ENCODE data around the gene KCNK4.

The KCNK4 gene

GRCh38 chr11:64298966-64299846 is 8.1 kb downstream of the KCNK4 start:
- peak overlapping the region; percentile 38 for H3K9ac ChIP-seq (ENCODE audit: low read depth, low read length)
- H3K4me3 ChIP-seq (ENCODE audit: low read length): peak overlapping the region; percentile 59
- H3K27me3 ChIP-seq (ENCODE audit: control insufficient read depth, insufficient read depth, low read length): peaks cover 63% of the 10 kb centered on the region

GRCh38 chr11:64299847-64300648 is 8.9 kb downstream of the KCNK4 start, which contains the start of gene CATSPERZ:
Gene CATSPERZ, plus strand, starts transcription at chr11:64300358. Its CDS starts 53 bp downstream, at chr11:64300411.
- Histone ChIP-seq H3K4me3 (ENCODE audit: low read length) (peak within 1 kb of the TSS; percentile 59), H3K4me2 (ENCODE audit: low read length) (peak within 1 kb of the TSS; percentile 79), H3K27me3 (ENCODE audit: control insufficient read depth, insufficient read depth, low read length) (peaks cover 58% of the 10 kb centered on the region), H3K4me1 (ENCODE audit: control insufficient read depth, insufficient read depth, low read length) (peaks cover 21% of the 10 kb centered on the region), H3K9ac (ENCODE audit: low read depth, low read length) (peak within 1 kb of the TSS; percentile 38), H3K36me3 (ENCODE audit: insufficient read depth, low read length) (no peaks in the 10 kb centered on the region), H3K9me3 (replicated peaks; ENCODE audit: low read length) (no peaks in the 10 kb centered on the region)

More at GRCh38 chr11:64298966-64299846, 8.1 kb downstream of the KCNK4 start:
- Histone ChIP-seq H3K9me3 (replicated peaks; ENCODE audit: low read length) (no peaks in the 10 kb centered on the region), H3K36me3 (ENCODE audit: insufficient read depth, low read length) (no peaks in the 10 kb centered on the region), H3K4me1 (ENCODE audit: control insufficient read depth, insufficient read depth, low read length) (peaks cover 20% of the 10 kb centered on the region), H3K4me2 (ENCODE audit: low read length) (peak overlapping the region; percentile 79)

- peaks cover 29% of the 10 kb centered on the region for H3K4me1 ChIP-seq (ENCODE audit: control insufficient read depth, insufficient read depth, low read length)
- H3K4me2 ChIP-seq (ENCODE audit: low read length): no peak overlapping the region
- no peaks in the 10 kb centered on the region for H3K36me3 ChIP-seq (ENCODE audit: insufficient read depth, low read length)
- H3K9me3 ChIP-seq (replicated peaks; ENCODE audit: low read length): no peaks in the 10 kb centered on the region
- no peak overlapping the region for H3K4me3 ChIP-seq (ENCODE audit: low read length)
- no peak overlapping the region for H3K9ac ChIP-seq (ENCODE audit: low read depth, low read length)
- peaks cover 25% of the 10 kb centered on the region for H3K27me3 ChIP-seq (ENCODE audit: control insufficient read depth, insufficient read depth, low read length)
Observed at GRCh38 chr11:64303109-64304031, 12.3 kb downstream of the KCNK4 start.

- no peaks in the 10 kb centered on the region for H3K36me3 ChIP-seq (ENCODE audit: insufficient read depth, low read length)
- H3K27me3 ChIP-seq (ENCODE audit: control insufficient read depth, insufficient read depth, low read length): peaks cover 19% of the 10 kb centered on the region
- peaks cover 29% of the 10 kb centered on the region for H3K4me1 ChIP-seq (ENCODE audit: control insufficient read depth, insufficient read depth, low read length)
- H3K4me3 ChIP-seq (ENCODE audit: low read length): peak overlapping the region; percentile 80
- no peak overlapping the region for H3K9ac ChIP-seq (ENCODE audit: low read depth, low read length)
- H3K9me3 ChIP-seq (replicated peaks; ENCODE audit: low read length): no peaks in the 10 kb centered on the region
- H3K4me2 ChIP-seq (ENCODE audit: low read length): peak overlapping the region; percentile 97
Observed at GRCh38 chr11:64304032-64304315, 12.9 kb downstream of the KCNK4 start.

GRCh38 chr11:64304316-64305072 is 13.4 kb downstream of the KCNK4 start:
- Histone ChIP-seq H3K4me3 (ENCODE audit: low read length) (peak overlapping the region; percentile 80), H3K36me3 (ENCODE audit: insufficient read depth, low read length) (no peaks in the 10 kb centered on the region), H3K27me3 (ENCODE audit: control insufficient read depth, insufficient read depth, low read length) (peaks cover 14% of the 10 kb centered on the region), H3K4me1 (ENCODE audit: control insufficient read depth, insufficient read depth, low read length) (peaks cover 28% of the 10 kb centered on the region), H3K4me2 (ENCODE audit: low read length) (peak overlapping the region; percentile 97), H3K9ac (ENCODE audit: low read depth, low read length) (peak overlapping the region; percentile 67), H3K9me3 (replicated peaks; ENCODE audit: low read length) (no peaks in the 10 kb centered on the region)

- Histone ChIP-seq H3K9me3 (replicated peaks; ENCODE audit: low read length) (no peaks in the 10 kb centered on the region), H3K4me1 (ENCODE audit: control insufficient read depth, insufficient read depth, low read length) (peaks cover 21% of the 10 kb centered on the region), H3K4me3 (ENCODE audit: low read length) (peak within 1 kb of the TSS; percentile 80), H3K4me2 (ENCODE audit: low read length) (peak within 1 kb of the TSS; percentile 97), H3K9ac (ENCODE audit: low read depth, low read length) (peak within 1 kb of the TSS; percentile 84), H3K27me3 (ENCODE audit: control insufficient read depth, insufficient read depth, low read length) (peaks cover 7% of the 10 kb centered on the region), H3K36me3 (ENCODE audit: insufficient read depth, low read length) (no peaks in the 10 kb centered on the region)
Observed at GRCh38 chr11:64305075-64305690, 14.1 kb downstream of the KCNK4 start, which contains the start of gene ESRRA. Gene ESRRA, plus strand, starts transcription at chr11:64305524. Its CDS starts 1,656 bp downstream, at chr11:64307180.

GRCh38 chr11:64305691-64306562 is 14.8 kb downstream of the KCNK4 start:
- H3K9ac ChIP-seq (ENCODE audit: low read depth, low read length): peak overlapping the region; percentile 84
- peak overlapping the region; percentile 75 for H3K4me3 ChIP-seq (ENCODE audit: low read length)
- peak overlapping the region; percentile 96 for H3K4me2 ChIP-seq (ENCODE audit: low read length)
- H3K27me3 ChIP-seq (ENCODE audit: control insufficient read depth, insufficient read depth, low read length): no peaks in the 10 kb centered on the region
- H3K36me3 ChIP-seq (ENCODE audit: insufficient read depth, low read length): no peaks in the 10 kb centered on the region
- peaks cover 14% of the 10 kb centered on the region for H3K4me1 ChIP-seq (ENCODE audit: control insufficient read depth, insufficient read depth, low read length)
- no peaks in the 10 kb centered on the region for H3K9me3 ChIP-seq (replicated peaks; ENCODE audit: low read length)

GRCh38 chr11:64306563-64306875 is 15.4 kb downstream of the KCNK4 start:
- Histone ChIP-seq H3K27me3 (ENCODE audit: control insufficient read depth, insufficient read depth, low read length) (no peaks in the 10 kb centered on the region), H3K4me1 (ENCODE audit: control insufficient read depth, insufficient read depth, low read length) (peaks cover 13% of the 10 kb centered on the region), H3K9ac (ENCODE audit: low read depth, low read length) (peak overlapping the region; percentile 84), H3K36me3 (ENCODE audit: insufficient read depth, low read length) (no peaks in the 10 kb centered on the region), H3K4me3 (ENCODE audit: low read length) (peak overlapping the region; percentile 75), H3K9me3 (replicated peaks; ENCODE audit: low read length) (no peaks in the 10 kb centered on the region), H3K4me2 (ENCODE audit: low read length) (peak overlapping the region; percentile 96)

- H3K36me3 ChIP-seq (ENCODE audit: insufficient read depth, low read length): no peaks in the 10 kb centered on the region
- peaks cover 13% of the 10 kb centered on the region for H3K4me1 ChIP-seq (ENCODE audit: control insufficient read depth, insufficient read depth, low read length)
- H3K4me2 ChIP-seq (ENCODE audit: low read length): peak overlapping the region; percentile 96
- H3K27me3 ChIP-seq (ENCODE audit: control insufficient read depth, insufficient read depth, low read length): no peaks in the 10 kb centered on the region
- peak overlapping the region; percentile 75 for H3K4me3 ChIP-seq (ENCODE audit: low read length)
- H3K9ac ChIP-seq (ENCODE audit: low read depth, low read length): peak overlapping the region; percentile 84
- no peaks in the 10 kb centered on the region for H3K9me3 ChIP-seq (replicated peaks; ENCODE audit: low read length)
Observed at GRCh38 chr11:64306876-64307622, 15.9 kb downstream of the KCNK4 start.

All from skeletal muscle satellite cell (primary cell).